Stimulated activated CD8-positive, alpha-beta memory T cell treated with anti-CD3 and anti-CD28 coated beads, Interleukin-15, amount 100 ng/mL, for 4 hours (primary cell): ENCODE measurements around the gene MRPS12.
"Not testable (repeated sequence)": the region's sequence is repeated elsewhere in the genome, so short reads cannot be mapped to it uniquely, and the experiment has no call there.

Experiments used
- DNase-seq, 2 donors: peaks; one replicate each; pipeline ENCODE4 v3.0.0-alpha.2; 2020; ENCODE audit warnings: low read depth in 2 of 2

Gene MRPS12

DNA sequence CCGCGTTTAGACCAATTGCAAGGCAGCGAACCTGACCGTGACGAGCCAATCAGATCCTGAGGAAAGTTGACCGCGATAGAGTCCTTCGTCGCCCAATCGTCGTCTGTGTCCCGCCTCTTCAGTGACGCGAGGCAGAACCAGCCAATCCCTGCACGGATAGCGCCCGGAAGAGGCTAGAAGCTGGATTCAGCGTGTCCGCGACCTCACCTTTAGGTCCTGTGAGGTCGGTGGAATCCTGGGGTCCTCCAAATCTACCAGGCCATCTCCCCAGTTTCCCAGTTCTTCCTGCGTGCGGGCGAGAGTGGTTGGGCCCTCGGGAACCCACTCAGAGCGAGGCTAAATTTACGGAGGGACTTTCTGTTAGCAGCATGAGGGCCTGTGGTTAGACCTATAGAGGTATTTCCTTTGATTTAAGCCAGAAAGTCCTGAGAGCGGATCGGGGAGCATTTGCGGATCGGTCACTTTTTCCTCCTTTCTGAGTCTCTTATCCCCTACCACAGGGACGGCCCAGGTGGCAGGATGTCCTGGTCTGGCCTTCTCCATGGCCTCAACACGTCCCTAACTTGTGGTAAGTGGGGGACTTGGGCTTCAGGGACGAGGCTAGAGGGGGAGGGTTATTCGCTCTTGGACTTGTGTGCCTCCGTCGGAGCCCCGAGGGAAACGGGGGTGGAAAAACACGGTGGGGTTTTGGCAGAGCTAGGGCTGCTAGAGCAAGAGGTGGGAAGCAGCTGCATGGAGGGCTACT lies at the start of gene MRPS12:
Gene MRPS12 (plus strand): TSS at position 169 of the 745 bp plus-strand sequence. CDS start 351 bp downstream, at position 520.
- DNase-seq = peak; percentile 95 to 97

GRCh38 chr19:38883286-38883685 lies 47.5 kb upstream of the MRPS12 start:
- no peak for DNase-seq

GRCh38 chr19:38884691-38885090 lies 46.1 kb upstream of the MRPS12 start:
- not testable (repeated sequence) for DNase-seq

DNA sequence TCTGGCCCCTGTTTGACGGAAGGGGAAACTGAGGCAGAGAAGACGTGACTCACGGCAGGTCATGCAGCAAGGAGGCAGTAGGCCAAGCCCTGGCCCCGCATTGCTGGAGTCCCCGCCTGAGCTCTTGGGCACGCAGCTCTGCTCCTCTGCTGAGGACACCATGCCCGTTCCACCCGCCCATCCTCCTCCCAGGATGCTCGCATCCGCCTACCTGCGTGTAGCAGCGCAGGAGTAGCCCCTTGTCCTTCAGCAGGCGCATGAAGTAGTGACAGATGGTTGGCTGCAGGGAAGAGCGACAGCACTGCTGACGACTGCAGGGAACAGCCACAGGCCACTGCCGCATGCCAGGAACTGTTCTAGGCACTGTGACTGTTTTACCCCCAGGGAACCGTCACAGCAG lies 41.9 kb upstream of the MRPS12 start:
- DNase-seq = no peak

- DNase-seq = no peak
These were observed 40.9 kb upstream of the MRPS12 start for GRCh38 chr19:38889803-38890202.

- DNase-seq = no peak
These were observed 40.1 kb upstream of the MRPS12 start for GRCh38 chr19:38890686-38891085.

DNA sequence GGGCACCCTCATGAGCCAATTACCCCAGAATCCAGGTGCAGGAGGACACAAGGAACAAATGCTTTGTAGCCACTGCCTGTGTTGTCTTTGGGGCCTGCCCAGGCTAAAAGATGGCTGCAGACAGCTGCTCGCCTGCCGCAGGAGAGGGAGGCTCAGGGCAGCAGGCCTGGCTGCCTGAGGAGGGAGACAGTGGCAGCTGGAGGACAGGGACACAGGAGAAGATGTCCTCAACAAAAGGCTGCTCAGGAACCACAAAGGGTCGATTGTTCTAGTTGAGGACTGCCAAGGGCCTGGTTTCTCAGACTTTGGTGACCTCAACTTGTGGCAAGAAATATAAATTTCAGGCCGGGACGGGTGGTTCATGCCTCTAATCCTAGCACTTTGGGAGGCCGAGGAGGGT lies 39.0 kb upstream of the MRPS12 start:
- DNase-seq = no peak

DNA sequence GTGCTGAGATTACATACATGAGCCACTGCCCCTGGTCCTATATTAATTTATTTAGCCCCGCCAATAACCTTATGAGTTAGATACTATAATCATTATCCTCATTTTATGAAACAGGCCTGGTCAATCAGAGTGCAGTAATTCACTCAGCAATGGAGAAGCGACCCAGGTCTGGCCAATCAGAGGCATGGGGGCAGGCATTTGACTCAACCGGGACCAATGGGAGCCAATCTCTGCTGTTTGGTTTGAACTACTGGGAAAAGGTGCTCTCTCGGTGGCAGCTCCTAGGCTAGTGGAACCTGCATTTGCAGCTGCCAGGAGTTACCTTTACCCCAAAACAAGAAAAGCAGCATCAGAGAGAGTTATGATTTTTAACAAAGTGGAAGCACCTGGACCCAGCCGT lies 37.9 kb upstream of the MRPS12 start:
- no peak for DNase-seq

DNA sequence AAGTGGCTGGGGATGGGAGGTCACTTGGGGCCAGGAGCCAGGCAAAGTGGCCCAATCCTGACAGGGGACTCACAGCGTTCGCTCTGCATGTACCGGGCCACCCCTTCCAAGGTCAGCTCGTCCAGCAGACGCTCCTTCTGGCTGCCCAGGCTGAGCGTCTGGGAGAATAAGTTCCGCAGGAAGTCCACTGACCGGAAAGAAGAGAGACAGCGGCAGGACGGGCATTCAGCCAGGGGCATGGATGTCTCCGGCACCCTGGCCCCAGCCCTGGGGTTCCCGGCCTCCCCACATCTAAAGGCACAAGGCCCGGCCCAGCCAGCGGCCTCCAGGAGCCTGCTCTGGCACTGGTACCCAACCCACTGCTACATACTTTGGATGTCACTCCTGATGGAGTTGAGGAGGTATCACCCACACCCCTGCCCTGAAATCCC lies 37.4 kb upstream of the MRPS12 start:
- no peak for DNase-seq

- DNase-seq = no peak
These were observed 35.8 kb upstream of the MRPS12 start for GRCh38 chr19:38894968-38895367.

DNA sequence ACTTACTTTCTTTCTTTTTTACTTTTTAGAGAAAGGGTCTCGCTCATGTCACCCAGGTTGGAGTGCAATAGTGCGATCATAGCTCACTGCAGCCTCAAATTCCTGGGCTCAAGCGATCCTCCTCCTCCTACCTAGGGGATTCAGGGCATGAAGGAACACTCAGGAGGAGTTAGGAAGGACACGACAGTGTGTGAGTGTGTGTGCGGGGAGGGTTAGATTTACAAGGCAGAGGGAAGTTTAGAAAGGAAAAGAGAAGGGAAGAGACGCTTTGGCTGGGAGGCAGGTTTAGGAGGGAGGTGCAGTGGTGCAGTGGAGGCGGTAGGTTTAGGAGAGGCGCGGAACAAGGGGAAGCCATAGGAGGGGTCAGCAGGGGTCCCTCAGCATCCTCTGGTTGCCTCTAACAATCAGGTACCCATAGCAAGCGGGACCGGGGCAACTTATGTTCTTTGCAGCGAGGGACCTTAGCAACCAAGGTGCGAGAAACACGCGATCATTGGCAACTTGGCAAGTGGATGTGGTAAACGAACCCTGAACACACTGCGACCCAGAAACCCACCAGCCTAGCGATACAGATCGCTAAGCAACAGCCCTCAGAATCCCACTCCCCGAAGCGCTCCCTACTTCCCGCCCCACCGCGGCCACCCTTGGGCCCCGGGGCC lies 31.8 kb upstream of the MRPS12 start:
- peak in 1 of 2 donors; percentile 11 for DNase-seq

DNA sequence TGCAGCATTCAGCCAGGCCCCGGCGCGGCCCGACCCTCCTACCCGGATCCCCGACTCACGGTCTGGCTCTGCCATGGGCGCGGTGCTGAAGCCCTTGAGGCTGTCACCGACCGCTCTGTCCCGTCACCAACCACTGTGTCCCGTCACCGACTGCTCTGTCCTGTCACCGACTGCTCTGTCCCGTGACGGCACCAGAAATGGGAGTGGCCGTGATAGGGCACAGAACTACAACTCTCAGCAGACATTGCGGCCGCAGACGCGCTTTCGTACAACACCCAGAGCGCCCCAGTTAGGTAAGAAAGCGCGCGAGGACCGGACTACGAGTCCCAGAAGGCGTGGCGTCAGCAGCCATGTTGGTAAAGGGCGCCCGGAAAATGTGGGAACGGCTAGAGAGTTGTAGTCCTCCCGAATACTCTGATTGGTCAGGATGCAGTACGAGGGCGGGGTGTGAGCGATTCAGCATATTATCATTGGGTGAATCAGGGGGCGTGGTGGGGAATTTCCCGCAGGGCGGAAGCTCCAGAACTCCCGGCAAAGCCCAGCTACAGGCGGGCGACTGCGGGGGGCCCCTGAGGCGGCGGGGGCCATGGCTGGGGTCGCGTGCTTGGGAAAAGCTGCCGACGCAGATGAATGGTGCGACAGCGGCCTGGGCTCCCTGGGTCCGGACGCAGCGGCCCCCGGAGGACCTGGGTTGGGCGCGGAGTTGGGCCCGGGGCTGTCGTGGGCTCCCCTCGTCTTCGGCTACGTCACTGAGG lies 31.1 kb upstream of the MRPS12 start, which contains the start of the genes NFKBIB and SIRT2:
Gene NFKBIB (plus strand): TSS at position 523 of the 755 bp plus-strand sequence. CDS start 64 bp downstream, at position 587.
Gene SIRT2 (minus strand): TSS at position 172 of the 755 bp plus-strand sequence. CDS start 97 bp downstream, at position 75.
- DNase-seq = peak; percentile 97 to 100

- no peak for DNase-seq
These were observed 30.5 kb upstream of the MRPS12 start for GRCh38 chr19:38900202-38900629.

- no peak for DNase-seq
These were observed 30.0 kb upstream of the MRPS12 start for GRCh38 chr19:38900743-38901190.

- DNase-seq = no peak
These were observed 29.1 kb upstream of the MRPS12 start for GRCh38 chr19:38901683-38902082.

- no peak for DNase-seq
These were observed 25.9 kb upstream of the MRPS12 start for GRCh38 chr19:38904581-38905539.

DNA sequence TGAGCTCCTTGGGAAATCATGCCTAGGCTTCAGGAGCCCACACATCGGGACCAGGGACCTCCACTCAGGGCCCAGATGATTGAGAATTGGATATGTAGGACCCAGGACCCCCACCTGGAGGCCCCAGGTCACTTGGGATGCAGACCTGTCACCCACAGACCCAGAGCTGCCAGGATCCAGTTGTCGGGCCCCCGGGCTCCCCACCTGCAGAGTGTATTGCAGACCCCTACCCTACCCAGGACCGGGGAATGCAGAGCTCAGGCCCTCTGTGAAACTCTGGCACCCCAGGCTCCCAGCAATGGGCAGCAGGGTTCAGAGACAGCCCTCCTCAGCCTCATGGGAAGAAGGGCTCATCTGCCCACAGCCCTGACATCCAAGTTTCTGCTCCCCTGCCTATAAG lies 25.1 kb upstream of the MRPS12 start:
- no peak for DNase-seq

DNA sequence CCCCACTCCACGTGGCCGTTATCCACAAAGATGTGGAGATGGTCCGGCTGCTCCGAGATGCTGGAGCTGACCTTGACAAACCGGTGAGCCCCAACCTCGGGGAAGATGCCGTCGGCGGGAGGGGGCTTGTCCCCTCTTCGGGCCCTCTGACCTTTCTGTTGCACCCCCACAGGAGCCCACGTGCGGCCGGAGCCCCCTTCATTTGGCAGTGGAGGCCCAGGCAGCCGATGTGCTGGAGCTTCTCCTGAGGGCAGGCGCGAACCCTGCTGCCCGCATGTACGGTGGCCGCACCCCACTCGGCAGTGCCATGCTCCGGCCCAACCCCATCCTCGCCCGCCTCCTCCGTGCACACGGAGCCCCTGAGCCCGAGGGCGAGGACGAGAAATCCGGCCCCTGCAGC lies 23.5 kb upstream of the MRPS12 start:
- DNase-seq = no peak

- no peak for DNase-seq
These were observed 23.1 kb upstream of the MRPS12 start for GRCh38 chr19:38907670-38908069.

DNA sequence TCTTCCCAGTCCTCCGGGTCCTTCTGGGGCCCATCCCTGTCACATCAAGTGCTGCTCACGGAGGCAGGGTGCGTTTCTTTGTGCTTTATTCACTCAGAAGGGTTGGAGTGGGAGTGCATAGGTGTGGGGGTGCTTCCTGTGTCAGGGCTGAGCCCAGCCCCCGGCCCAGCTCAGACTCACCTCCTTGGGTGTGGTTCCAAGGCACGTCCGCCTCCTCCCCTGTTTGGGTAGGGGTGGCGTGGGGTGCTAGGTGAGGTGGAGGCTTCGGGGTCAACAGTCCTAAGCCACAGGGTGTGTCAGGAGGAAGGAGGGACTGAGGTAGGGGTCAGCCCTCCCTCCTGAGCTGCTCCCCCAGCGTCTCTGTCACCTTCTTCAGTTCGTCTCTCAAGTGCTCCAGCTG lies 21.8 kb upstream of the MRPS12 start:
- DNase-seq = no peak

DNA sequence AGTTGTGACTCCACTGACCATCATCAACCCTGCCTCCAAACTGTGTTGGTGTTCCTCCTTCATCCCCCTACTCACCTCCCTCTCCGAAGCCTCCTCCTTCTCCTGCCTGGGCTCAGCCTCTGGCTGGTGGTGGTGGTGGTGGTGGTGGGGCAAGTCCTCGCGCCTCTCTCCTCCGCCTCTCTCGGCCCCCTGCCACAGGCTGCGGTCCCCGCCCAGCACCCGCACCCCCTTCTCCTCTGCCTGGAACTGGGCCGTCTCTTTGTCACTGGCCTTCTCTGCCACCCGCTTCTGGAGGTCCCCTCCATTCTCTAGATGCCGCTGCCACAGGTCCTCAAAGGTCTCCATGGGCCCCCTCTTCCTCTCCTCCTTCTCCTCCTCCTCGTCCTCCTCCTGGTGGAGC lies 20.3 kb upstream of the MRPS12 start:
- no peak for DNase-seq
